H9 (cell line): ENCODE measurements around the gene COL5A3. TPM values are rescaled to one million over a fixed set of nuclear protein-coding genes. Genes with fewer than 3 reads are reported as not detected.

Source experiments
- DNase-seq: peaks from one replicate; pipeline ENCODE4 v3.0.0-alpha.2; 2017
- H2AFZ ChIP-seq: one replicate; pipeline ENCODE4 v1.6.1; 2013; ENCODE audit warnings: mild to moderate bottlenecking, low read length, control low read depth, moderate library complexity
- H2AK5ac ChIP-seq: 2 replicates; pipeline ENCODE4 v1.6.1; 2013; ENCODE audit warnings: low read length, control low read depth, mixed read lengths; ENCODE audit not compliant: insufficient read length
- H2BK120ac ChIP-seq: one replicate; pipeline ENCODE4 v1.6.1; 2013; ENCODE audit warnings: low read depth, mild to moderate bottlenecking, low read length, control low read depth, inconsistent platforms; ENCODE audit not compliant: poor library complexity, severe bottlenecking
- H2BK12ac ChIP-seq: 2 replicates; pipeline ENCODE4 v1.6.1; 2013; ENCODE audit warnings: low read length, control low read depth, mixed read lengths, low read depth; ENCODE audit not compliant: insufficient read length
- H2BK15ac ChIP-seq: 2 replicates; pipeline ENCODE4 v1.6.1; 2013; ENCODE audit warnings: low read depth, low read length, control low read depth
- H2BK20ac ChIP-seq: one replicate; pipeline ENCODE4 v1.6.1; 2013; ENCODE audit warnings: low read depth, mild to moderate bottlenecking, low read length, control low read depth, inconsistent platforms; ENCODE audit not compliant: poor library complexity, severe bottlenecking
- H2BK5ac ChIP-seq: 2 replicates; pipeline ENCODE4 v1.6.1; 2013; ENCODE audit warnings: low read length, control low read depth, mixed read lengths; ENCODE audit not compliant: insufficient read length
- H3K14ac ChIP-seq: 2 replicates; pipeline ENCODE4 v1.6.1; 2013; ENCODE audit warnings: low read length, control low read depth; ENCODE audit not compliant: insufficient read depth
- H3K18ac ChIP-seq: 2 replicates; pipeline ENCODE4 v1.6.1; 2013; ENCODE audit warnings: low read depth, mild to moderate bottlenecking, mixed read lengths, low read length, control low read depth; ENCODE audit not compliant: insufficient read length
- H3K23ac ChIP-seq: 2 replicates; pipeline ENCODE4 v1.6.1; 2013; ENCODE audit warnings: low read length, control low read depth, mixed read lengths, low read depth; ENCODE audit not compliant: insufficient read length
- H3K23me2 ChIP-seq: 2 replicates; pipeline ENCODE4 v1.6.1; 2013; ENCODE audit warnings: low read depth, mild to moderate bottlenecking, mixed read lengths, low read length, control low read depth; ENCODE audit not compliant: insufficient read length, poor library complexity, severe bottlenecking
- H3K27ac ChIP-seq: 2 replicates; pipeline ENCODE4 v1.5.1; 2013; ENCODE audit warnings: low read length, control low read depth, mixed read lengths, low read depth; ENCODE audit not compliant: insufficient read length
- H3K27me3 ChIP-seq: 2 replicates; pipeline ENCODE4 v1.6.1; 2013; ENCODE audit warnings: low read length, control low read depth, inconsistent platforms; ENCODE audit not compliant: insufficient read depth
- H3K4ac ChIP-seq: 2 replicates; pipeline ENCODE4 v1.6.1; 2013; ENCODE audit warnings: low read depth, mild to moderate bottlenecking, control low read depth, inconsistent platforms, low read length, moderate library complexity
- H3K4me1 ChIP-seq: 2 replicates; pipeline ENCODE4 v1.6.1; 2013; ENCODE audit warnings: low read length, control low read depth, inconsistent platforms; ENCODE audit not compliant: insufficient read depth
- H3K4me2 ChIP-seq: 2 replicates; pipeline ENCODE4 v1.6.1; 2013; ENCODE audit warnings: low read length, control low read depth, mixed read lengths; ENCODE audit not compliant: insufficient read length, insufficient read depth
- H3K56ac ChIP-seq: 2 replicates; pipeline ENCODE4 v1.6.1; 2013; ENCODE audit warnings: low read depth, mild to moderate bottlenecking, mixed read lengths, low read length, control low read depth; ENCODE audit not compliant: insufficient read length
- H3K79me1 ChIP-seq: 2 replicates; pipeline ENCODE4 v1.6.1; 2013; ENCODE audit warnings: low read depth, mild to moderate bottlenecking, moderate library complexity, low read length, control low read depth, inconsistent platforms; ENCODE audit not compliant: insufficient read depth, poor library complexity, severe bottlenecking
- H3K79me2 ChIP-seq: 2 replicates; pipeline ENCODE4 v1.6.1; 2013; ENCODE audit warnings: low read length, control low read depth, inconsistent platforms; ENCODE audit not compliant: insufficient read depth
- H3K9ac ChIP-seq: 2 replicates; pipeline ENCODE4 v1.6.1; 2013; ENCODE audit warnings: low read length, control low read depth, mixed read lengths; ENCODE audit not compliant: insufficient read length; ENCODE audit errors: extremely low read depth
- H3K9me3 ChIP-seq: one replicate; pipeline ENCODE4 v1.6.1; 2013; ENCODE audit warnings: low read depth, low read length, inconsistent platforms; ENCODE audit not compliant: control insufficient read depth
- H3T11ph ChIP-seq: one replicate; pipeline ENCODE4 v1.6.1; 2013; ENCODE audit warnings: mild to moderate bottlenecking, low read length, control low read depth, inconsistent platforms
- H4K20me1 ChIP-seq: one replicate; pipeline ENCODE4 v1.6.1; 2013; ENCODE audit not compliant: control insufficient read depth, insufficient read length, insufficient read depth
- H4K5ac ChIP-seq: 2 replicates; pipeline ENCODE4 v1.6.1; 2013; ENCODE audit warnings: low read depth, mild to moderate bottlenecking, mixed read lengths, low read length, control low read depth; ENCODE audit not compliant: insufficient read length
- H4K8ac ChIP-seq: replicated peaks from 2 replicates; pipeline ENCODE4 v1.6.1; 2013; ENCODE audit warnings: low read length, control low read depth, mixed read lengths, low read depth; ENCODE audit not compliant: insufficient read length
- H4K91ac ChIP-seq: 2 replicates; pipeline ENCODE4 v1.6.1; 2013; ENCODE audit warnings: low read depth, mild to moderate bottlenecking, moderate library complexity, mixed read lengths, low read length, control low read depth; ENCODE audit not compliant: insufficient read length
- H3K27ac Mint-ChIP-seq, 3 experiments: 2 replicates in 2 of 3; 3 replicates in 1 of 3; pipeline ENCODE4 v1.8.0; 2020 to 2021; ENCODE audit warnings: mixed read lengths in 3 of 3, mild to moderate bottlenecking in 1 of 3, moderate library complexity in 1 of 3
- H3K27me3 Mint-ChIP-seq: 2 replicates; pipeline ENCODE4 v1.8.0; 2021; ENCODE audit warnings: low read depth, mild to moderate bottlenecking, moderate library complexity, mixed read lengths
- H3K36me3 Mint-ChIP-seq, 3 experiments: 2 replicates in 2 of 3; 3 replicates in 1 of 3; pipeline ENCODE4 v1.8.0; 2020 to 2021; ENCODE audit warnings: low read depth in 3 of 3, mixed read lengths in 3 of 3; ENCODE audit not compliant: insufficient read depth in 1 of 3
- H3K4me1 Mint-ChIP-seq, 2 experiments: 2 replicates each; pipeline ENCODE4 v1.8.0; 2020; ENCODE audit warnings: mixed read lengths in 2 of 2
- H3K4me3 Mint-ChIP-seq, 2 experiments: 2 replicates in 1 of 2; 3 replicates in 1 of 2; pipeline ENCODE4 v1.8.0; 2020 to 2021; ENCODE audit warnings: mild to moderate bottlenecking in 2 of 2, mixed read lengths in 2 of 2, moderate library complexity in 1 of 2
- H3K9me3 Mint-ChIP-seq, 2 experiments: 2 replicates in 1 of 2; 3 replicates in 1 of 2; pipeline ENCODE4 v1.8.0; 2020; ENCODE audit warnings: mild to moderate bottlenecking in 2 of 2, mixed read lengths in 2 of 2, moderate library complexity in 1 of 2
- CTCF ChIP-seq: fragments of 200-600 bp; sonication (generic); conservative IDR thresholded peaks from 3 replicates; pipeline ENCODE4 v1.8.0; 2021; ENCODE audit warnings: antibody characterized with exemption, mild to moderate bottlenecking
- WGBS: extraction: QIAGEN DNeasy Blood & Tissue Kit; methylation state at CpG from one replicate; pipeline ENCODE4 v1.1.7; 2013; ENCODE audit warnings: missing lambda C conversion rate, low lambda C conversion rate, mixed read lengths; ENCODE audit not compliant: insufficient read length; ENCODE audit errors: extremely low coverage; 5-methylcytosine and 5-hydroxymethylcytosine counted together
- total RNA-seq: library from RNA; stranded (reverse); gene quantifications from 2 replicates; pipeline ENCODE4 v1.2.1, GENCODE V29; 2021

Gene COL5A3
- total RNA-seq, 1 experiment from 2014 or later = 0.72 TPM

- no peak overlapping the region for H4K91ac ChIP-seq
- no peak overlapping the region for H2BK15ac ChIP-seq
- no peak overlapping the region for H3K23ac ChIP-seq
- Mint-ChIP-seq H3K27me3 (peaks cover 38% of the 10 kb centered on the region), H3K4me1 (peaks cover 20 to 36% of the 10 kb centered on the region in 2 experiments), H3K27ac (no peak overlapping the region), H3K4me3 (no peak overlapping the region; a peak in 1 of 5 replicates), H3K9me3 (peaks cover 8 to 13% of the 10 kb centered on the region in 2 experiments), H3K36me3 (peaks cover 0 to 5% (median 2%) of the 10 kb centered on the region in 3 experiments; a peak in 3 of 7 replicates)
- H3T11ph ChIP-seq = no peak overlapping the region
- no peak overlapping the region for H3K9ac ChIP-seq
- no peak overlapping the region for H3K14ac ChIP-seq
- H2AK5ac ChIP-seq = no peak overlapping the region
- H3K18ac ChIP-seq = no peak overlapping the region
- no peaks in the 10 kb centered on the region for H3K79me1 ChIP-seq
- H3K27me3 ChIP-seq = no peaks in the 10 kb centered on the region
- H2BK12ac ChIP-seq = no peak overlapping the region
- H3K4me1 ChIP-seq = peaks cover 6% of the 10 kb centered on the region; the same call in 1 of the 2 replicates
- no peak for TF ChIP-seq CTCF
- no CpG with 5 or more reads among the region's 3 CpGs for WGBS
- H3K23me2 ChIP-seq = peaks cover 10% of the 10 kb centered on the region
- no peak overlapping the region for H3K56ac ChIP-seq
- no peak overlapping the region for H2BK120ac ChIP-seq
- peak; percentile 37 for DNase-seq
- H3K79me2 ChIP-seq = no peaks in the 10 kb centered on the region
- H3K4ac ChIP-seq = no peak overlapping the region
- no peaks in the 10 kb centered on the region for H3K9me3 ChIP-seq
- no peak overlapping the region for H2BK5ac ChIP-seq
- no peak overlapping the region for H4K8ac ChIP-seq
- H2BK20ac ChIP-seq = no peak overlapping the region
- H4K20me1 ChIP-seq = no peaks in the 10 kb centered on the region
- H2AFZ ChIP-seq = no peak overlapping the region
- no peak overlapping the region for H3K4me2 ChIP-seq
- no peak overlapping the region for H4K5ac ChIP-seq
- H3K27ac ChIP-seq = no peak overlapping the region
Observed at GRCh38 chr19:9939301-9939913, 70.9 kb downstream of the COL5A3 start.
